A673 (cell line): ENCODE results near the gene CERS5. TPM values are rescaled to one million over a fixed set of nuclear protein-coding genes. Genes with fewer than 3 reads are reported as not detected.

ENCODE experiments used
- BruUV-seq: library from RNA; stranded (reverse); fragments of 400-500 nt; replicated peaks from 2 replicates; lab custom pipeline; 2021; lab: Mats Ljungman, UMichigan
- CTCF ChIA-PET: fragments of 300-600 bp; sonication (Branson Sonifier 250); formaldehyde crosslinking; loops from one replicate; lab custom pipeline; 2022; ENCODE audit warnings: antibody characterized with exemption; lab: Charles Lee
- POLR2A ChIA-PET: fragments of 300-600 bp; sonication (Branson Sonifier 250); formaldehyde crosslinking; loops from one replicate; lab custom pipeline; 2022; ENCODE audit warnings: antibody characterized with exemption; ENCODE audit not compliant: low non-redundant PET; lab: Charles Lee
- DNase-seq: peaks from one replicate; pipeline ENCODE4 v3.0.0-alpha.2; 2015; ENCODE audit warnings: low spot score
- H3K27ac ChIP-seq: fragments of 200-600 bp; sonication (generic); 2 replicates; pipeline ENCODE4 v1.5.1; 2016; ENCODE audit warnings: mixed run types, low read depth, mild to moderate bottlenecking, mixed read lengths, antibody characterized with exemption, low read length; ENCODE audit not compliant: poor library complexity, severe bottlenecking
- H3K27me3 ChIP-seq: fragments of 200-600 bp; sonication (generic); replicated peaks from 2 replicates; pipeline ENCODE4 v1.6.1; 2017; ENCODE audit warnings: mixed run types, low read depth, mild to moderate bottlenecking, mixed read lengths, antibody characterized with exemption, low read length; ENCODE audit not compliant: insufficient read depth, poor library complexity
- H3K36me3 ChIP-seq: fragments of 200-600 bp; sonication (generic); 2 replicates; pipeline ENCODE4 v1.6.1; 2016; ENCODE audit warnings: mixed run types, mild to moderate bottlenecking, mixed read lengths, antibody characterized with exemption, low read length; ENCODE audit not compliant: insufficient read depth, poor library complexity, severe bottlenecking
- H3K4me1 ChIP-seq: fragments of 200-600 bp; sonication (generic); 2 replicates; pipeline ENCODE4 v1.6.1; 2017; ENCODE audit warnings: mixed run types, mild to moderate bottlenecking, mixed read lengths, antibody characterized with exemption, low read length; ENCODE audit not compliant: insufficient read depth, poor library complexity, severe bottlenecking
- H3K4me3 ChIP-seq: fragments of 200-600 bp; sonication (generic); 2 replicates; pipeline ENCODE4 v1.5.1; 2016; ENCODE audit warnings: low read depth, mixed run types, mild to moderate bottlenecking, mixed read lengths, low read length; ENCODE audit not compliant: poor library complexity, severe bottlenecking
- H3K9me3 ChIP-seq: fragments of 200-600 bp; sonication (generic); 2 replicates; pipeline ENCODE4 v1.6.1; 2016; ENCODE audit warnings: mixed run types, low read depth, mild to moderate bottlenecking, mixed read lengths, antibody characterized with exemption, low read length; ENCODE audit not compliant: poor library complexity, severe bottlenecking
- EZH2 ChIP-seq: fragments of 200-600 bp; sonication (generic); IDR thresholded peaks from 2 replicates; pipeline ENCODE4 v1.6.1; 2017; ENCODE audit warnings: borderline replicate concordance, low read depth, mild to moderate bottlenecking, mixed read lengths, antibody characterized with exemption, low read length; ENCODE audit not compliant: poor library complexity, severe bottlenecking
- intact Hi-C: fragments of 100-400 bp; cut with micrococcal nuclease; formaldehyde crosslinking; loops from one replicate; pipeline ENCODE4 v1.10.0; 2022; ENCODE audit not compliant: unreplicated experiment
- total RNA-seq: library from RNA; stranded (reverse); gene quantifications from 2 replicates; pipeline ENCODE4 v1.2.3, GENCODE V29; 2021
- TF ChIP-seq, protein P1 (sequence below): fragments of 300-800, 200-600 bp; sonication (generic); conservative IDR thresholded peaks from 2 replicates; pipeline ENCODE4 v1.5.1; 2017; ENCODE audit warnings: low read depth, mild to moderate bottlenecking, antibody characterized with exemption, low read length, moderate library complexity, mixed read lengths

The CERS5 gene
- total RNA-seq, 1 experiment from 2014 or later, result 57.0 TPM

DNA sequence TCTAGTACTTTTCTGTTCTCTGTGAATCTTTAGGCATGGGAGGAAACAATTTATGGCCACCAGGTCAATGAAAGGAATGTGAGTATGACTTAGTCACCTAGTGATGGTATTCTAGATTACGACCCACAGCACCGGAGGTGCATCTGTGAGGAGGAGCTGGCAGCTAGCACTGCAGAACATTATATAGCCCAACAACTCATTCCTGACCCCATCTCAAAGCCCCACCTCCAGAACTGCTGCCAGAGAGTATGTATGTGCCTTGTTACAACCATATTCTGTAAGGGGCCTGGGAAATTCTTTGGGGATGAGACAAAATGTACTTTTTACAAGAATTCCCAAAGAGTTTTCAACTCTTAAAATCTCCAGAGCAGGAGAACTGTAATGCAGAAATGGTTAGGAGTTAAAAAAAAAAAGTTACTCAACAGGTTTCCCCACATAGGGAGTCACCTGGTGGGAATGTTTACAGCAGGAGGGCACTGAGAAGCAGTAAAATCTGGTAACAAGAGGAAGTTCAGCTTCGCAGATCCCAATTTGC is 34.9 kb upstream of the CERS5 start:
- Histone ChIP-seq H3K9me3 (no peaks in the 10 kb centered on the region), H3K27ac (no peak overlapping the region), H3K36me3 (peaks cover 58% of the 10 kb centered on the region), H3K4me1 (no peaks in the 10 kb centered on the region), H3K4me3 (no peak overlapping the region), H3K27me3 (no peaks in the 10 kb centered on the region)
- intact Hi-C loops, result no loop called here
- ChIA-PET POLR2A (no interaction called here), CTCF (no interaction called here)
- TF ChIP-seq, protein P1, sequence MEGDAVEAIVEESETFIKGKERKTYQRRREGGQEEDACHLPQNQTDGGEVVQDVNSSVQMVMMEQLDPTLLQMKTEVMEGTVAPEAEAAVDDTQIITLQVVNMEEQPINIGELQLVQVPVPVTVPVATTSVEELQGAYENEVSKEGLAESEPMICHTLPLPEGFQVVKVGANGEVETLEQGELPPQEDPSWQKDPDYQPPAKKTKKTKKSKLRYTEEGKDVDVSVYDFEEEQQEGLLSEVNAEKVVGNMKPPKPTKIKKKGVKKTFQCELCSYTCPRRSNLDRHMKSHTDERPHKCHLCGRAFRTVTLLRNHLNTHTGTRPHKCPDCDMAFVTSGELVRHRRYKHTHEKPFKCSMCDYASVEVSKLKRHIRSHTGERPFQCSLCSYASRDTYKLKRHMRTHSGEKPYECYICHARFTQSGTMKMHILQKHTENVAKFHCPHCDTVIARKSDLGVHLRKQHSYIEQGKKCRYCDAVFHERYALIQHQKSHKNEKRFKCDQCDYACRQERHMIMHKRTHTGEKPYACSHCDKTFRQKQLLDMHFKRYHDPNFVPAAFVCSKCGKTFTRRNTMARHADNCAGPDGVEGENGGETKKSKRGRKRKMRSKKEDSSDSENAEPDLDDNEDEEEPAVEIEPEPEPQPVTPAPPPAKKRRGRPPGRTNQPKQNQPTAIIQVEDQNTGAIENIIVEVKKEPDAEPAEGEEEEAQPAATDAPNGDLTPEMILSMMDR, result no peak
- TF ChIP-seq EZH2, result no peak
- no TSS peak for BruUV-seq
- no peak for DNase-seq

DNA sequence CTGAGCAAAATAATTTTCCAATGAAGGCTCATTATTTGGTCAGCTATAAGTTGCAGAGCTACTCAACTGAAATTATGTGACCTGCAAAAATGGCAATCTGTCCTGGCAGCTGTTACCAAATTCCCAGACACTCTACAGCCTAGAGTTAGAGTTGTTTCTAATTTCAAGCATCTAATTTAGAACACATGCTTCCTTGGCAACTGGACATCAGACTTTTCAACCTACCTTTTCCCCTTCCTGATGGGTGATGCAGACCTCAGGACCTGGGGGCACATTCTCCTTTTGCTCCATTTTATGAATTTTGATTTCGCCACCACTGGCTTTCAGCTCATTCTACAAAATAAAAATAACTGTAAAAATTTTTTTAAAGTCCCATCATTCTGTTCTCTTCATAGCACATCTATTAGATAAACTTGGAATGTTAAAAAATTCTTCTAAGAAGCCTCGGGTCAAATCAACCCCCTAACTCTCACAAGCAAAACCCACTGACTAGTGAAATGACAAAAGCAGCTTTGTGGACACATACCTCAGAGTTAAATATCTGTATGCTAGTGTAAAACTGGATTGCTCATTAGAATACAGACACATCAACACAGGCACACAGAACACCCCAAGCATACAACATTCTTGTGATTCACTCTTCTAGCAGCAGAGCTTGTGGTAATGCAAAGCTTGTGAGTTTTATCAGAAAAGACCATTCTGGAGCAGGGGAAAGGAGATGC is 33.5 kb upstream of the CERS5 start:
- Histone ChIP-seq H3K36me3 (peaks cover 56% of the 10 kb centered on the region), H3K9me3 (no peaks in the 10 kb centered on the region), H3K27me3 (no peaks in the 10 kb centered on the region), H3K27ac (no peak overlapping the region), H3K4me3 (no peak overlapping the region), H3K4me1 (peaks cover 12% of the 10 kb centered on the region)
- intact Hi-C loops, result no loop called here
- TF ChIP-seq EZH2, result no peak
- TF ChIP-seq, protein P1, result no peak
- no peak for DNase-seq
- ChIA-PET POLR2A (interaction anchor here (0.7 kb wide), 1 partner anchor 14 kb away, joined by 3 read pairs; no protein-coding TSS in a partner anchor), CTCF (interaction anchor here (0.6 kb wide), 1 partner anchor 48 kb away, joined by 7 read pairs; no protein-coding TSS in a partner anchor)
- no TSS peak for BruUV-seq

DNA sequence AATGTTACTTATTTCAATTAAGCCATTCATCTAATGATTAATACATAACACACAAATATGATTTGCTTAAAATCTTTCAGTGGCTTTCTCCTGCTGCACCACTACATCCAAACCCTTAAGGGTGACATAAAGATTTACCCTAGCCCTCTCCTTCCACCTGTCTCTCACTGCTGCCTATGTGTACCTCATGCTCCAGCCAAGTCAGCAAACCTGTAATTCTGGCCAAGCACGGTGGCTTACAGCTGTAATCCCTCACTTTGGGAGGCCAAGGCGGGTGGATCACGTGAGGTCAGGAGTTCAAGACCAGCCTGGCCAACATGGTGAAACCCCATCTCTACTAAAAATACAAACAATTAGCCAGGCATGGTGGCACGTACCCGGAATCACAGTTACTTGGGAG is 31.7 kb upstream of the CERS5 start:
- no peaks in the 10 kb centered on the region for H3K9me3 ChIP-seq
- H3K27ac ChIP-seq, result no peak overlapping the region
- peaks cover 19% of the 10 kb centered on the region for H3K4me1 ChIP-seq
- no peak overlapping the region for H3K4me3 ChIP-seq
- peaks cover 45% of the 10 kb centered on the region for H3K36me3 ChIP-seq
- TF ChIP-seq EZH2, result no peak
- TF ChIP-seq, protein P1, result no peak
- H3K27me3 ChIP-seq, result no peaks in the 10 kb centered on the region
- intact Hi-C loops, result no loop called here
- BruUV-seq, result no TSS peak
- no peak for DNase-seq
- POLR2A ChIA-PET, result no interaction called here
- CTCF ChIA-PET, result no interaction called here
